DMS153 treated with DMSO at 0.1 percent for 48 hours (cell line): ENCODE results near the gene TMEM222.
"Not testable (repeated sequence)": the region's sequence is repeated elsewhere in the genome, so short reads cannot be mapped to it uniquely, and the experiment has no call there.

Source experiments
- DNase-seq: peaks from one replicate; lab custom pipeline; 2025; ENCODE audit not compliant: unreplicated experiment; lab: John Stamatoyannopoulos, UW

TMEM222 gene, protein sequence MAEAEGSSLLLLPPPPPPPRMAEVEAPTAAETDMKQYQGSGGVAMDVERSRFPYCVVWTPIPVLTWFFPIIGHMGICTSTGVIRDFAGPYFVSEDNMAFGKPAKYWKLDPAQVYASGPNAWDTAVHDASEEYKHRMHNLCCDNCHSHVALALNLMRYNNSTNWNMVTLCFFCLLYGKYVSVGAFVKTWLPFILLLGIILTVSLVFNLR

DNA sequence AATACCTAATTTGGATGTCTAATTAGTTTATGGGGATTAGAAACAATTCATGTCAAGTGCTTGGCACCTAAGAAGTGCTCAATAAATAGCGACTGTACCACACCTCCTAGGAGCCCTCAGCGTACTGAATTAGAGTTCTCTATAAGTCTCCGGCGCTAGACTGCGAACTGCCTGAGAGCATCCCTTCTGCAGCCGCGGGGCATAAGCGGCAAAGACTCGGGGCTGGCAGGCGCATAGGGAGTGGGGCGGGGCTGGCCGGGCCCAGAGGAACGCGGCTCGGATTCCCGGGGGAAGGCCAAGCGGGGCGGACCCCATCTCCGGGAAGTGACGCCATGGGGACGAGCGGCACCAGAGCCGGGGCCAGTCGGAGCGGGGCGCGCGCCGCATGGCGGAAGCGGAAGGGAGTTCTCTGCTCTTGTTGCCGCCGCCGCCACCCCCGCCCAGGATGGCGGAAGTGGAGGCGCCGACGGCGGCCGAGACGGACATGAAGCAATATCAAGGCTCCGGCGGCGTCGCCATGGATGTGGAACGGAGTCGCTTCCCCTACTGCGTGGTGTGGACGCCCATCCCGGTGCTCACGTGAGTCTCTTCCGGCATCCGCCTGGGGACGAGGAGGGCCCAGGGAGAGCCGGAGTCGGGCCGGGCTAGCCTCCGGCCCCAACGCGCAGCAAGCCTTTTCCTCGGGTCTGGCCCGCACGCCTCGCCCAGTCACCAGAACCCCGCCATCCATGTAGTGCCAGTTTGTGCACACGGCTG lies at the start of gene TMEM222:
Gene TMEM222, plus strand, starts transcription at position 351 of the 756 bp plus-strand sequence. Its CDS starts 35 bp downstream, at position 386.
- peak; percentile 99 for DNase-seq

DNA sequence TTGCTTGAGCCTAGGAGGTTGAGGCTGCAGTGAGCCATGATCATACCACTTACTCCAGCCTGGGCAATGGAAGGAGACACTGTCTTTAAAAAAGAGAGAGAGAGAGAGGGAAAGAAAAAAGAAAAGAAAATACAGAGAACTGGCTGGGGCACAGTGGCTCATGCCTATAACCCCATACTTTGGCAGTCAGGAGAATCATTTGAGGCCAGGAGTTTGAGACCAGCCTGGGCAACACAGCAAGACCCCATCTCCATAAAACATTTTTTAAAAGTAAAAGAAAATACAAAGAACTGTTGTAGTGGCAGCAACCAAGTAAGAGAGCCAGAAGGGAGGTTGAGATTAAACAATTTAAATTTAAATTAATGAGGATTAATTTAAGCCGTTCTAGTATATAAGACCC lies 47.8 kb upstream of the TMEM222 start:
- DNase-seq, result no peak

DNA sequence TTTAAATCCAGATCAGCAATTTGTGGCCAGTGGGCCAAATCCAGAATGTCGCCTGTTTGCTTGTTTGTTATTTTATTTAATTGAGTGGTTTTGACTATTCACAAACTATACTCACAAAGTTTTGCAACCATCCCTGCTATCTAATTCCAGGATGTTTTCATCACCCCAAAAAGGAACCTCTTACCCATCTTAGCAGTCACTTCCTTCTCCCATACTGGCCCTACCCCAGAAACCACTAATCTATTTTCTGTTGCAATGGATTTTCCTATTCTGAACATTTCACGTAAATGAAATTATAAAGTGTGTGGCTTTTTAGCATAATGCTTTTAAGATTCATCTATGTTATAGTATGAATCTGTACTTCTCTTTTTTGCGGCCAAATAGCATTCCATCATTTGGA lies 46.3 kb upstream of the TMEM222 start:
- no peak for DNase-seq

DNA sequence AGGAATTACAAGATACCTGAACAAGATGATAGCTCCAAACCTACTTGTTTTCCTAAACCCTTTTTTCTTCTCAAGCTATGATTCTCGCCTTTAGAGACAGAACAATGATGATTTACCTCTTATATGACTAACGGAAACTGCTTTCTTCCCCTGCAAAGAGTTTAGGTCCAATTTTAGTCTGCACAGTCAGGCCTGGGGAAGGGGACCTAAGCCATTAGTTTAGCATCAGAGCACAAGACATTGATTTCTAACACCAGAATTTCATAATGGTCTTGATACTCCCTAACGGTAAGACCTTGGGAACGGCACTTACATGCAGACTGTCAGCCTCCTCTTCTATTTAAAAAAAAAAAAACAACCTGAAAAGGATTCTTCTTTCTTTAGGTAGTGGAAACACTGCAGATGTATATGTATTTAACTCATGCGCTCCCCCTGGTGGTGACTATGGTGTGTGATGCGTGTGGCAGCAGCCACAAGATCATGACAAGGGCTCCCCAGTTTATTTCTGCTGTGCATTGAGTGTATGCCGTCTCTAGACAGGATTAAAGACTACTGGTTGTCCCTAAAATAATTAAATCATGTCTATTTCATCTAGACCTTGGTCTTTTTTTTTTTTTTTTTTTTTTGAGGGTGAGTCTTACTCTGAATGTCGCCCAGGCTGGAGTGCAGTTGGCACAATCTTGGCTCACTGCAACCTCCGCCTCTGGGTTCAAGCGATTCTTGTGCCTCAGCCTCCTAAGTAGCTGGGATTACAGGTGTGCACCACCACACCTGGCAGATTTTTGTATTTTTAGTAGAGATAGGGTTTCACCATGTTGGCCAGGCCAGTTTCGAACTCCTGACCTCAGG lies 37.3 kb upstream of the TMEM222 start:
- peak; percentile 93 for DNase-seq

DNA sequence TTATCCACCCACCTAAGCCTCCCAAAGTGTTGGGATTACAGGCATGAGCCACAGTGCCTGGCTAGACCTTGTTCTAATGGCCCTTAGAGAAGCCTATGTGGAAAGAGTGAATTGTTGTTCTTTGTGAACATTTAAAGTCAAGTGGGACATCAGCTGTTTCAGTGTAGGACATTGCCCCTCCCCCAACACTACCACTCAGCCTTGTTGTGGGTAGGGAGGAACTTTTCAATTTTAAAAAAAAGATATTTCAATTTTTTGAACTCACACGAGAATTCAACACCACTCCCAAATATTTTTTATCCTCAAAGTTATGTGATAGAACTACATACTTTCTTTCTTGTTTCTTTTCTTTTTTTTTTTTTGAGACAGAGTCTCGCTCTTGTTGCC lies 36.7 kb upstream of the TMEM222 start:
- no peak for DNase-seq

DNA sequence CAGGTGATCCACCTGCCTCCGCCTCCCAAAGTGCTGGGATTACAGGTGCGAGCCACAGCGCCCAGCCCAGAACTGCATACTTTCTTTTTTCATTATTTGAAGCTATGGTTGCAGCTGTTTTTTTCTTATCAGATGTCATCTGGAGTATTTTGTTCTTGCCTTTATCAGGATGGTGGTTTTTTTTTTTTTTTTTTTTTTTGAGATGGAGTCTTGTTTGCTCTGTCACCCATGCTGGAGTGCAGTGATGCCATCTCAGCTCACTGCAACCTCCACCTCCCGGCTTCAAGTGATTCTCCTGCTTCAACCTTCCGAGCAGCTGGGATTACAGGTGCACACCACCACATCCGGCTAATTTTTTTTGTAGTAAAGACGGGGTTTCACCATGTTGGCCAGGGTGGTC lies 36.1 kb upstream of the TMEM222 start:
- DNase-seq, result not testable (repeated sequence)

DNA sequence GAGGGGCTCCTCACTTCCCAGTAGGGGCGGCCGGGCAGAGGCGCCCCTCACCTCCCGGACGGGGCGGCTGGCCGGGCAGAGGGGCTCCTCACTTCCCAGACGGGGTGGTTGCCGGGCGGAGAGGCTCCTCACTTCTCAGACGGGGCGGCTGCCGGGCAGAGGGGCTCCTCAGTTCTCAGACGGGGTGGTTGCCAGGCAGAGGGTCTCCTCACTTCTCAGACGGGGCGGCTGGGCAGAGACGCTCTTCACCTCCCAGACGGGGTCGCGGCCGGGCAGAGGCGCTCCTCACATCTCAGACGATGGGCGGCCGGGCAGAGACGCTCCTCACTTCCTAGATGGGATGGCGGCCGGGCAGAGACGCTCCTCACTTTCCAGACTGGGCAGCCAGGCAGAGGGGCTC lies 32.8 kb upstream of the TMEM222 start:
- DNase-seq, result not testable (repeated sequence)

DNA sequence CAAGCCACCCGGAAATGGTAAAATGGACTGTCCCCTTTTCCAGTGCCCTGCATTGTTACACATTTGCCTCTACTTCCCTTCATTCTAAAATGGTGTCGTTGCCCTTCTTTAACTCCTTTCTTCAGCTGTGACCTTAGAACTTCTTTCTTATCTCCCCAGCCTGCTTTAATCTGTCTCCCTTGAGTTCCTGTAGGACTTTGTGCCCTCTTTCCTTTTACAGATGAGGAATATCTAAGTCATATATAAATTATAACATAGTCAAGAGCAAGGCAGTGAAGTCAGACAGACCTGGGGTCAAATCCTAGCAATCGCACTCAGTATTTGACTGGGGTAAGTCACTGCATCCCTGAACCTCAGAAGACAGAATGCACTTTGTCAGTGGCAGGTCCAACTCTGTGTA lies 31.4 kb upstream of the TMEM222 start:
- no peak for DNase-seq

DNA sequence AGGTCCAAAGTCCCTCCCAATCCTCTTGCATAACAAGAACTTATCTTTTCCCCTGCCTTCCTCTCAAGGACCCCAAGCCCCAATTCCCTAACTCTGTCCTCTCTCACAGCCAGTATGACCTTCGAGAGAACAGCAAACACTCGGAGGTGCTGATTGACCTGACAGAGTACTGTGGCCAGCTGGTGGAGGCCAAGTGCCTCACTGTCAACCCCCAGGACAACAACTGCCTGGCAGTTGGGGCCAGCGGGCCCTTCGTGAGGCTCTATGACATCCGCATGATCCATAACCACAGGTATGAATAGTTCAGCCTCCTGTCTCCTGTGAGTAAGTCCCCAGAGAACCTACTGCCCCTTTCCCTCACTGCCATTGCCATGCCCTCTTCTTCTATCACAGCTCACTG lies 29.9 kb upstream of the TMEM222 start:
- DNase-seq, result no peak

DNA sequence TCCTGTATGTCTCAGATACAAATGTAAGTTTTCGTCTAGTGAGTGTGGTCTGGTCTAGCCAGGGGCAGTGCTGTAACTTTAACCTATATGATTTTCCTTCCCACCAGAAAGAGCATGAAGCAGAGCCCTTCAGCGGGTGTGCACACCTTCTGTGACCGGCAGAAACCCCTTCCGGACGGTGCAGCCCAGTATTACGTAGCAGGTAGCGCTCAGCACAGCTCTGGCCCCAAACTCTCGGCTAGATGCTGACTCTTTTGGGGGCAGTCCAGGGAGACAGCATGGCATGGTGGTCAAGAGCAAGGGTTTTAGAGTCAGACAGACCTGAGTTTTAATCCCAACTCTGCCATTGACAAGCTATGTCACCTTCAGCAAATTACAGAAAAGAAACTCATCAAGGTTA lies 28.0 kb upstream of the TMEM222 start:
- DNase-seq, result no peak

DNA sequence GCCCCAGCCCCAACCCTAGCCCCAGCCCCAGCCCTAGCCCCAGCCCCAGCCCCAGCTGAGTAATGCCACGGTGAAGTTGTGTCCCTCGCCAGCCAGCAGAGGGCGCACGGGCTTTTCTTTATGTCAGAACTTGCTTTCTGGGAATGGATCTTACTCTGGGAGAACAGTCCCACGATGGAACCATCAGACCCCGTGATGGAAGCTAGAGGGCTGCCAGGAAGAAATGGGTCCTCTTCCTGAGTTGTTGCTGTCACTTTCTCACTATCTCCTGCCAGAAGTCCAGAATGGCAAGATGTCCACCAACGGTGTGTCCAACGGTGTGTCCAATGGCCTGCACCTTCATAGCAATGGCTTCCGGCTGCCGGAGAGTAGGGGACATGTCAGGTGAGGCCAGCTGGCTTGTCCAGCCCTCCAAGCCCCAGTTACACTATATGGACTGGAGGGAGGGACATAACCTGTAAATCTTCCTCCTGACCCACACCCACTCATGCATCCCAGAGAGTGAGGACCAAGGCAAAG lies 25.1 kb upstream of the TMEM222 start:
- peak; percentile 49 for DNase-seq

DNA sequence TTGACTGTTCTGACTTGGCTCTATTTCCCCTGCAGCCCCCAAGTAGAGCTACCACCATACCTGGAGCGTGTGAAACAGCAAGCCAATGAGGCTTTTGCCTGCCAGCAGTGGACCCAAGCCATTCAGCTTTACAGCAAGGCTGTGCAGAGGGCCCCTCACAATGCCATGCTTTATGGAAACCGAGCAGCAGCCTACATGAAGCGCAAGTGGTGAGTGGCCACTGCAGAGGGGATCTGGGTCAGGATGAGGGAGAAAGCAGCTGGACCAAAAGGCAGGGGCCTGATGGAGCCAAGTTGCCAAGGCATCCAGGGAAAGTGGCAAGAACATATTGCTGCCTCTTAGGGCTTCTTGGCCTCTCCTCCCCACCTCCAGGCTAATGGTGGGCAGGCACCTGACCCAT lies 24.1 kb upstream of the TMEM222 start:
- DNase-seq, result no peak

DNA sequence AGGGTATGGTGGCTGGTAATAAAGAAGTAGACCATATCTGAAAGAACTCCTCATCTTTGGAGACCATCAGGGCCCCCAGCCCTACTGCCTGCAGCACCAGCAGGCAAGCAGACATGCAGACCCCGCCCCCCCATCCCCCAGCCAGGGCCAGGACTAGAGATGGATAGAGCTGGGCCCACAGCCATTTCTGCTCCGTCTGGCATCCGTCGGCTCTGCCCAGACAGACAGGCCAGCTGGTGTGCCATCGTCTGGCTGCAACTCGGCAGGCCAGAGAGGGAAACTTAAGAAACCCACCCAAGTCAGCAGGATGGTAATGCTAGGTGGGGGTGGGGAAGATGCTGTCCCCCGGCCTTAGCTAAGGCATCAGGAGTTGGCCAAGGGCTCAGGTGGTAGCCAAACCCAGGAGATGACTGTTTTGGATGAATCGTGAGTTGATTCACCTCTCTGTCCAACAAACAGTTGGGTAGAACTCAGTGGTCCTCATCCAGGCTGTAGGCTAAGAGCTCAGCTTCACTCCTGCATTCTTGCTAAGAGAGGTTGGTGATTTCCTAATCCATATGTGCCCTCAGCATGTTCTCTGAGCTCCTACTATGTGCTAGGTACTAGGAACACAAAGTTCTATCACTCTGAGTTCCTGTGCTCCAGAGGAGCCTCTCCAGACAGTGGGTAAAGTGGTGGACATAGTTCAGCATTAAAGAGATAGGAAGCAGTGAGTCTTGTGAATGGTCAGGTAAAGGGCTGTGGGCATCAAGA lies 23.2 kb upstream of the TMEM222 start:
- no peak for DNase-seq

DNA sequence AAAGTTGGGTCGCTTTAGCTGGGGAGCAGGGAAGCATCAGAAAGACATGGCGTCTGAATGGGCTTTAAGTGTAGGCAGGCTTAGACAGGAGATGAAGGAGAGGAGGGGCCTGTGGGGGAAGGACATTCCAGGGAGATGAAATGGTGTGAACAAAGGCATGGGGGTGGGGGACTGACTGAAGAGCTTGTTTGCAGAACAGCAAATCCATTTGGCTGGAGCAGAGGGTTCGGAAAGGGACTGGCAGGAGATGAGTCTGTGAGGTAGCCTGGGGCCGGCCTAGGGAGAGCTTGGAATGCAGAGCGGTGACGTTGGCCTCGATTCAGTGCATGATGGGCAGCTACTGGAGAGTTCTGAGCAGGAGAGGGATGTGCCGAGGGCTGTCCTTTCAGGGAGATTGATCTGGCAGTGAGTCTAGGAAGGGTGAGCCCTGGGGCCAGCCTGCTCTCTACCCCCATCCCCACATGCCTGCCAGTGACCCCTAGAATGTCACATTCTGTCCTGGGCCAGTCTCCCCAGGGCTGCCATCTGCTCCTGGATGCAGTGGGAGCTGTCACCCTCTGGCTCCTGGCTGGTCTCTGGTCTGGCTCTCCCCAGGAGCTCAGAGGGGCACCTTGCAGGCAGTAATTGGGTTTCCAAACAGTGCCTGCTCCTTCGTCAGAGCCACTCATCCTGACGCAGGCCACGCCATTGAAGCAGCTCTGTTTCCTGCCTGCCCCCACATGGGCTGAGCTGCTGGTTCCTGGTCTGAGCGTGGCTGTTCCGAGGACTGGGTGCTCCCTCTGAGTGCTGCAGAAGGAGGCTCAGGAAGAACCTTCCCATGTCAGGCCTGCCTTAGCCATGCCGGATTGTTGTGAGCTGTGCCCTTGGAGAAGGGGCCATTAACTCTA lies 22.3 kb upstream of the TMEM222 start:
- DNase-seq, result no peak

DNA sequence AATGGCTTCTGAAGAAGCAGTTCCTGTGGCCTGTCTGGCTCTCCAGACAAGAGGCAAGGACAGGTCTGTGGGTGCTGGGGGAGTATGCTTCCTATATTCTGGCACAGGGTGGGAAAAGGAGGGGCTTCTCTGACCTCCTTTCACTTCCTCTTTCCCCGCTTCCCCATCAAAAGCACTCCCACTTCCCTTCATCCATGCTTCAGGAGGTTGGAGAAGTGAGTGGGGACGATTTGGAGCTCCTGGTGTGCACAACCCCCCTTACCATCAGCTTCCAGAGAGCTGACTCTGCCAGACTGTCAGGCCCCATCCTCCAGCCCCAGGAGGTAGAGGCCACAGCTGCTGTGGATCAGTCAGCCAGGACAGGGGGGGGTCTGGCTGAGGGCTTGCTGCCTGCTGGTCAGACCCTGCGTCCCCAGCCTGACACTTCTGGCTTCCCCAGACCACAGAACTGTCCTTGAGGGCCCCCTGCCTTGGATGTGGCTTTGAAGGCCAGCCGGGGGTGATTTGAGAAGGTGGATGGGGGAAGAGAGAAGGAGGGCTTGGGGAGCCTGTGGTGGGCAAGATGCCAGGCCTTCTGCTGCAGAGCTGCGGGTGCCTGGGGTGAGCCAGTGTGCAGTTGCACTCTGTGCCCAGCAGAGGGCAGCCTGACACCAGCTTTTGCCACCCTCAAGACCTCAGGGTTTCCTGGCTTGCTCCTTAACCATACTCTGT lies 21.5 kb upstream of the TMEM222 start:
- peak; percentile 88 for DNase-seq

DNA sequence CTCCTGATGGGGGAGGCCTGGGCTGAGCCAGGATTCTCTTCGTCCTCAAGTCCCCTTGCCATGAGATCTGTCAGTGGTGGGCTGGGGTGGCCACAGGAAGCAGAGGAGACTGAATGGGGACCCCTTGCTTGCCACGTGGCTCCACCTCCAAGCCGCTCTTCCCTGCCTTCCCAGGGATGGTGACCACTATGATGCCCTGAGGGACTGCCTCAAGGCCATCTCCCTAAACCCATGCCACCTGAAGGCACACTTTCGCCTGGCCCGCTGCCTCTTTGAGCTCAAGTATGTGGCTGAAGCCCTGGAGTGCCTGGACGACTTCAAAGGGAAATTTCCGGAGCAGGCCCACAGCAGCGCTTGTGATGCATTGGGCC lies 20.9 kb upstream of the TMEM222 start:
- no peak for DNase-seq

DNA sequence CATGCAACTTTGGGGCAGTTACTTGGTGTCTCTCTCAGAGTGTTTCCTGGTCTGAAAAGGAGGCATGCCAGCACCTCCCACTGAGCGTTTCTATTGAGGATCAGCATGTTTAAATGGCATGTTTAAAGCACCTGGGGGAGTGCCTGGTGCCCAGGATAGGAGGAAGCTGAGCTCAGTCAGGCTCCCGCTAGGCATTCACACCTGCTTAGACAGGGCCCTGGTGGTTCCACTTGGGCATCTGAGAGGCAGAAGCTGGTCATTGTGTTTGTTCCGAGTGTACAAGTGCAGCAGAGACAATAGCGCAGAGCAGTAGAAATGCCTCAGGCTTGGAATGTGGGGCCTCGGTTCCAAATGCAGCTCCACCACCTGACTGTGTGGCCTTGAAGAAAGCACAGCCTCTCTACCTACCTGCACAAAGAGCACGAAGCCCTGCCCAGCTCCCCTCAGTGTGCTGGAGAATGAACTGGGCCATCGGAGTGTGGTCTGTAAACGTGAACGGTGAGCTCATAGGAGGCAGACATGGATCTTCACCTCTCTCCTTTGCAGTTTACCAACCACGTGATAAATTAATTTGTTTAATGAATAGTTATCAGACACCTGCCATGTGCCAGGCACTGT lies 20.3 kb upstream of the TMEM222 start:
- DNase-seq, result no peak

DNA sequence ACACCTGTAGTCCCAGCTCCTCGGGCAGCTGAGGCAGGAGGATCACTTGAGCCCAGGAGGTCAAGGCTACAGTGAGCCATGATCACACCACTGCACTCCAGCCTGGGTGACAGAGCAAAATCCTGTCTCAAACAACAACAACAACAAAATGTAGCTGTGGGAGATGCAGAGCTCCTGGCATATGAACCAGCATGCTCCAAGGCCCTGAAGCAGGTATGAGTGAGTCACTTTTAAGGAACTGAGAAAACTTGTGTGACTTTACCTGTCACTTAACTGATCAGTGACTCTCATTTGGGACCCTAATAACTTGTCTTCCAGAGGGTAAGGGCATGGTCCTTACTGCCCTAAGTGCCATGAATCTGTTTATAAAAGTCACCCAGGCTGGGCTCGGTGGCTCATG lies 19.4 kb upstream of the TMEM222 start:
- DNase-seq, result no peak

DNA sequence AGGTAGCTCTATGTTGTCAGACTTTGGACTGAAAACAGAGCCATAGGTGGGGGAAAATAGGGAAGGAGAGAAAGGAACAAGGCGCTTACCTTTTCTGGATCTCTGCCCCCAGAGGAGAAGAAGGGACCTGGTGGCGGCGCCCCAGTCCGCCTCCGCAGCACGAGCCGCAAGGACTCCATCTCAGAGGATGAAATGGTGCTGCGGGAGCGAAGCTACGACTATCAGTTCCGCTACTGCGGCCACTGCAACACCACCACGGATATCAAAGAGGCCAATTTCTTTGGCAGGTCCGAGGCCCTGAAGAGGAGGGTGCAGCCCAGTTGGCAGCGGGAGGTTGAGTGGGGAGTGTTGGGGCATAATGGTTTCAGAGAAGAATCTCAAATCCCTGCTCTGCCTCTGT lies 18.5 kb upstream of the TMEM222 start:
- DNase-seq, result no peak
